Measurements from ENCODE around the gene TNKS1BP1.
"Not testable (repeated sequence)": the region's sequence is repeated elsewhere in the genome, so short reads cannot be mapped to it uniquely, and the experiment has no call there.

The TNKS1BP1 gene, protein sequence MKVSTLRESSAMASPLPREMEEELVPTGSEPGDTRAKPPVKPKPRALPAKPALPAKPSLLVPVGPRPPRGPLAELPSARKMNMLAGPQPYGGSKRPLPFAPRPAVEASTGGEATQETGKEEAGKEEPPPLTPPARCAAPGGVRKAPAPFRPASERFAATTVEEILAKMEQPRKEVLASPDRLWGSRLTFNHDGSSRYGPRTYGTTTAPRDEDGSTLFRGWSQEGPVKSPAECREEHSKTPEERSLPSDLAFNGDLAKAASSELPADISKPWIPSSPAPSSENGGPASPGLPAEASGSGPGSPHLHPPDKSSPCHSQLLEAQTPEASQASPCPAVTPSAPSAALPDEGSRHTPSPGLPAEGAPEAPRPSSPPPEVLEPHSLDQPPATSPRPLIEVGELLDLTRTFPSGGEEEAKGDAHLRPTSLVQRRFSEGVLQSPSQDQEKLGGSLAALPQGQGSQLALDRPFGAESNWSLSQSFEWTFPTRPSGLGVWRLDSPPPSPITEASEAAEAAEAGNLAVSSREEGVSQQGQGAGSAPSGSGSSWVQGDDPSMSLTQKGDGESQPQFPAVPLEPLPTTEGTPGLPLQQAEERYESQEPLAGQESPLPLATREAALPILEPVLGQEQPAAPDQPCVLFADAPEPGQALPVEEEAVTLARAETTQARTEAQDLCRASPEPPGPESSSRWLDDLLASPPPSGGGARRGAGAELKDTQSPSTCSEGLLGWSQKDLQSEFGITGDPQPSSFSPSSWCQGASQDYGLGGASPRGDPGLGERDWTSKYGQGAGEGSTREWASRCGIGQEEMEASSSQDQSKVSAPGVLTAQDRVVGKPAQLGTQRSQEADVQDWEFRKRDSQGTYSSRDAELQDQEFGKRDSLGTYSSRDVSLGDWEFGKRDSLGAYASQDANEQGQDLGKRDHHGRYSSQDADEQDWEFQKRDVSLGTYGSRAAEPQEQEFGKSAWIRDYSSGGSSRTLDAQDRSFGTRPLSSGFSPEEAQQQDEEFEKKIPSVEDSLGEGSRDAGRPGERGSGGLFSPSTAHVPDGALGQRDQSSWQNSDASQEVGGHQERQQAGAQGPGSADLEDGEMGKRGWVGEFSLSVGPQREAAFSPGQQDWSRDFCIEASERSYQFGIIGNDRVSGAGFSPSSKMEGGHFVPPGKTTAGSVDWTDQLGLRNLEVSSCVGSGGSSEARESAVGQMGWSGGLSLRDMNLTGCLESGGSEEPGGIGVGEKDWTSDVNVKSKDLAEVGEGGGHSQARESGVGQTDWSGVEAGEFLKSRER (N-terminal part only)

DNA sequence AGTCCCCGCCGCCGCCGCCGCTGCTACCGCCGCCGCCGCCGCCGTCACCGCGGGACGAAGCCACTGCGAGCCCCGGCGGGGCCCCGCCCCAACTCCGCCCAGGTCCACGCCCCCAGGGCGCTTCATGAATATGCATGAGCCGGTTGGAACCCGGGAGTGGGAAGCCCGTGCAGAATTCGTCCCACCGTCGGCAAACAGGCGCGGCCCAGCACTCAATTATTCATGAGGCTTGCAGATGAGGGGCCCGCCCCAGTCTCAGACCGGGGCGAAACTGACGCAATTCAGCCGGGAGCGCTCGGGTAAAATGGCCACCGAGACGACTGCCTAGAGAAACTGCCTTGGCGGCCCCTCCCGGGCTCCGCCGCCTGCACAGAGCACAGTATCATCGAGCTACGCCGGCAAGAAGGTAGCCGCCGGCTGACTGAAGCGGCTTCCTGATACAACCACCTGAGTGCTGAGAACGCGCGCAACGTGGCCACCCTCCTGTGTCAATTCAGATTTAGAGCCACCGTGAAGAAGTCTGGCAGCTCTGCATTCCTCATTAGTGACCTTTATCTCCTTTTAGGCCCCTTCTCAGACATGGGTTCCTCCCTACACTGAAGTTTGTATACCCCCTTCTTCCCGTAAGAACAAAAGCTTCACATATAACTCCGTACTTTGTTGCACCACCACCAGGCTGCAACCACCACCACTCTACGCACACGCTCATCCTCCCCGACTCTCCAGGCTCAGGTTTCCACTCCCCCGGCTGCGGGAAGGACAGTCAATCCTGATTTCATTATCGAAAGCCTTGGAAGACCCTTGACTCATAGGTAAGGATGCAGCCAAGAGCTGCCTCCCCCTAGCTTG is at the start of gene TNKS1BP1:
Gene TNKS1BP1 (minus strand): TSS at position 67 of the 849 bp plus-strand sequence. CDS start 3,067 bp downstream, outside the sequence.
- peak; percentile 98 for DNase-seq (ENCODE audit: low spot score)

DNA sequence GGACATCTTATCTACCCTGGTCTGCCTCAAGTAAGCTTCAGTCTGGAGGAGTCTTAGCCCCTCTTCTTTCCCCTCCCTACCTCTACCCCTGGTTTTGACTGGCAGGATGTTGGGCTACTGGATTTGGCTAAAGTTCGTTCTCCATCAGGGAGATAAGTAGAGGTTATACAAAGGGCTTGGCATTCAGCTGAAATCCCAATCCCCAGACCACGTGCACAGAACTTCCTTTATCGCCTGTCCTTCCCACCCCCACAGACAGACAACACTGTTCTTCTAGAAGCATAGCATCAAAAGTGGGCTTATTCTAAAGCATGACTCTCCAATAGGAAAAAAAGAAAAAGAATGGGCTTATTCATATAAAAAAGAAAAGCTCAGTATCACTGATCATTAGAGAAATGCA is 48.4 kb upstream of the TNKS1BP1 start:
- DNase-seq (ENCODE audit: low spot score): no peak

DNA sequence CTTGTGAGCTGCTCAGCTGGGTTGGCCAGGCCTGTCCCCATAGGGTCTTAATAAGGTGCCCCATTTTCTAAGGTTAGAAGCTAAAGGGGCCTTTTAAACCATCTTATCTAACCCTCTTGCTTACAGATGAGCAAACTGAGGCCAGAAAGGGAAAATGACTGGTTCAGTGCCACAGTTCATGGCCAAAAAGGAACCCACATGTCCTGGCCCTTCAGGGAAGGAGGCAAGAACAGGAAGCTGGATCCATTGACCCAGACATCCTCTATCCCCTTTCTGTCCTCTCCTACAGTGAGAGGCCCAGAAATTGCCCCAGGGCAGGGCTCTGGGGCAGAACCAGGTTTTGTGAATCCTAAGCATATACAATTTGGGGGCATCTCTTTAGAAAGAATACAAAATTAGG is 46.2 kb upstream of the TNKS1BP1 start:
- DNase-seq (ENCODE audit: low spot score): no peak

DNA sequence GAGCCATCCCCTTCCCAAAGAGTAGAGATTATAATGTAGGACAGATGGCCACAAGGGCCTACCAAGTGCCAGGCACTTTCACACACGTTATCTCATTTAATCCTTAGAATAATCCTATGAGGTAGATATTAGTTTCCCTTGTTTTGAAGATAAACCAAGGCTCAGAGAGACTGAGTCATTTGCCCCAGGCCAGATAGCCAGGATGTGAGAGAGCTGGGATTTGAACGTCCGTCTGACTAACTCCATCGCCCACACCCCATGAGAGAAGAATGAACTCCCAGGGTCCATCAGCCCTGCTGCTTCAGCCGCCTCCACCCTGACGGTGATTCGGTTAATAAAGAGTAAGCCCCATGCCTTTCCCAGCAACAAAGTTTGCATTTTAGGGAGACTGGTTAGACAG is 45.5 kb upstream of the TNKS1BP1 start:
- no peak for DNase-seq (ENCODE audit: low spot score)

DNA sequence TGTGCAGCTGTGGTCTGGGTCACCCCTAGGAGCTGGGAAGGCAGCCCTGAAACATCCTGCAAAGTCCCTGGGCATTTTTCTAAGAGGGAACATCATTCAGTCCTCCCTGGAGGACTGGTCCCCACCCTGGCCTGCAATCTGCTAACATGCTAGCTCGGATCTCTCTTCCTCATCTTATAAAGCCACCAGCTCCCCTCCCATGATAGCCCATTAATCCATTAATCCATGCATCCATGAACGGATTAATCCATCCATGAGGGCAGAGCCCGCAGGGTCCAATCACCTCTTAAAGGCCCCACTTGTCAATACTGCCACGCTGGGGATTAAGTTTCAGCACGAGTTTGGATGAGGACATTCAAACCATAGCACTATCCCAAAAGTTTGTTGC is 44.1 kb upstream of the TNKS1BP1 start:
- no peak for DNase-seq (ENCODE audit: low spot score)

DNA sequence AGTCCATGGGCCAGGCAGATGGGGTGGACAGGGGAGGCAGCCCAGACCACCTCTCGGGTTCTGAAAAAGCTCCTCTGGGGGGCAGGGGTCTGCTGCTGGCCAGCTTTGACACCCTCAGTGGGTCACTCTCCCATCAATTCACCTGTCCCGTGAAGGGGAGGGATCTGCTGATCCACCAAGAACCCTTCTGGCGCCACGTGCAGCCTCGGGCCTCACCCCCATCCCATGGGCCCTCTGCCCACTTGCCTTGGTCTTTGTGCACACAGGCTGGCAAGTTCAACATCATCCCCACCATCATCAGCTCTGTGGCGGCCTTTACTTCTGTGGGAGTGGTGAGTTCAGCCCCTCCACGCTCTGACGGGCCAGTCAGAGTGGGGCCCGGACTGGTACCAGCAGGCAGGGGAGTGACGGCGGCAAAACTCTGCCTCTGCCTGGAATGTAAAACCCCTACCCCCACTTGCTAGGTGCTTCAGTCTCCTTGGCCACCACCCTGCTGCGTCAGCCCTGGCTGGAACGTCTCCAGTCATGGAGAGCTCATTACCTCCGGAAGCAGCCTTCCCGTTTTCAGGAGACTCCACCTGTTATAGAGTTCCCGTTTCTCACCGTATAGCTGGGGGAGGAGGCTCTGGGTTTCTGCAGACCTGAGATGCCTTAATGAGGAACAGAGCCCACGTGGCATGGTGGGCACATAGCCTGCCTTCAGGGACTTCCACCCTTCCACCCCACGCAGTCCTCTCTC is 43.5 kb upstream of the TNKS1BP1 start:
- no peak for DNase-seq (ENCODE audit: low spot score)

DNA sequence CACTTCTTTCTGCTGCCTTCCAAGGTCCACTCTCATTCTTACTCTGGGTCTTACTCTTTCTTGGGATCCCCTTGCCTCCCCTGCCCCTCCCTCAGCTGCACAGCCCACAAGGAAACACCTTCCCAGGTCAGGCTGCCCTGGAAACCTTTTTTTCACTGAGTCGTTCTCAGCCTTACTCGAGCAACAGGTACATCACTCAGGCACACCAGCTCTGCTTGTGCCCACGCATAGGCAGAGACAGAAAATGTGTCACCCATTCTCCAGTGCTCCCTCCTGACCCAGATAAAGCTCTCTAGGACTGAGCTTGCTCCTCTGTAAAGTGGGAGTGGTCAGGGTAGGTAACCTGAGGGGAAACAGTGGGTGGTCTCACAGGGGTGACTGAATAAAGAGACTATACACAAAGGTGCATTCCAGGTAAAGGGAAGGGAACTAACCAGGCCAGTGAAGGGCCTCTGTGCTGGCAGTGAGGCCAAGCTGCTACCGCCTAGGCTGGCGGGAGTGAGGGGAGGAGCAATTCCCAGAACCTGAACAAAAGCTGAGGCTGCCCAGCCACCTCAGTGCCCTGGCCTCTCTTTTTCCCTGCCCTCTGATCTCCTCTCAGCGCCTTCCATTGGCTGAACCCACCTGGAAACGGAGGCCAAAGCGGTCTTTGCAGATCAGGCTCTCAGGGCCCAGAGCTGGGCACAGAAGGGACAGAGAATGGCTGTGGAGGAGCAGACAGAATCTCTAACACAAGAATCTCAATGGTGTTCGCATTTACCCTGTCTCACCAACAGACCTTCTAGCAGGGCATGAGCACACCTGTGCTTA is 40.3 kb upstream of the TNKS1BP1 start:
- DNase-seq (ENCODE audit: low spot score): no peak

DNA sequence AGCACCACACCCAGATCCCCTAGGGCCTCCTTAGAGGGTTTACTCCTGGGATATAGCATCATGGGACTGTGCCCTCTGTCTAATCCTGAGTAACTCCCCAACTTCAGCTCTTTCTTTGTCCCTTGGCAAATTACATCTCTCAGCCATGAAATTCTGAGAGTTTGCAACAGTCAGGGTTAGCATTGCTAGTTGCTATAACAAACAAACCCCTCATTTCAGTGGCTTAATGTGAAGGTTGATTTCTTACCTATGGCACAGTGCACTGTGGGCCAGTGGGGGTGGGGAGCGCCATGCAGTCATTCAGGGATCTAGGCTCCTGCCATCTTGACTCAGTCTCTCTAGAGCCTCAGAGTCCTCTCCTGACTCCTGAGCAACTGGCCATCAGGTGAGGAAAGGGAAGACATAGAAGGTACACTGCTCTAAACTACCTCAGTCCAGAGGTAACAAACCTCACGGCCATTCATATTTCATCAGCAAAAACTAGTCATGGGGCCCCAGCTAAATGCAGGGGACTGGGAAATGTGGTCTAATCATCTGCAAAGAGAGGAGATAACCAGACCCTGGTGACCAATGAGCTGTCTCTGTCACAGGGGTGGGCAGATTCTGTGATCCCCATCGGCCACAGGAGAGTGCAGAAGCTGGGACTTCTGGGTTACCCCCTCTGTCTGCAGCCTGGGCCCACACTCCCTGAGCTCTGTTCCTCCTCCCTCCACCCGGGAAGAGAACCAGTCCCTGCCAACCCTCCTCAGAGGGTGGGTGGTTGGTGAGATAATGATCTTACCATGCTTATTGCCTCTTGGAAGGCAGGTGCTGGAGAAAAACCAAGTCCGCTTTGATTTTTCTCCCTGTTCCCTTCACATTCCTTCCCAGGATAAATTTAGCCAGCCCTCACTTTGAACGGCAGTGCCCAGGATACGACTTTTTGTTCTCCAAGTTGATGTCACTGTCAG is 38.7 kb upstream of the TNKS1BP1 start:
- no peak for DNase-seq (ENCODE audit: low spot score)

DNA sequence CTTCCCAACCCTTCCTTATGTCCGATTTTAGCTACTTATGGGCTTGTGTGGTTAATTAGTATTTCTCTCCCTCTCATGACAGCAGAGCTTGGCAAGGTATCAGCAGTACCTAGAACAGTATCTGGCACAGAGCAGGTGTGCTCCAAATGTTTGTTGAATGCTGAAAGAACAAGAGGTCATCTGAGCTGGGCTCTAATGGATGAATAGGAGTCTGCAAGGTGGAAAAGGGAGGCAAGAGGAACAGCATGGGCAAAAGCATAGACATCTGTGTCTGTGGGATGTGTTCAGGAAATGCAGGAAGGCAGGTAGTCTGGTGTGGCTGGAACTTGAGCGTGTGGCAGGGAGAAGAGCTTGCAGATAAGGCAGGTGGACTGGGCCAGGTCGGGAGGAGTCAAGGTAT is 37.2 kb upstream of the TNKS1BP1 start:
- no peak for DNase-seq (ENCODE audit: low spot score)

DNA sequence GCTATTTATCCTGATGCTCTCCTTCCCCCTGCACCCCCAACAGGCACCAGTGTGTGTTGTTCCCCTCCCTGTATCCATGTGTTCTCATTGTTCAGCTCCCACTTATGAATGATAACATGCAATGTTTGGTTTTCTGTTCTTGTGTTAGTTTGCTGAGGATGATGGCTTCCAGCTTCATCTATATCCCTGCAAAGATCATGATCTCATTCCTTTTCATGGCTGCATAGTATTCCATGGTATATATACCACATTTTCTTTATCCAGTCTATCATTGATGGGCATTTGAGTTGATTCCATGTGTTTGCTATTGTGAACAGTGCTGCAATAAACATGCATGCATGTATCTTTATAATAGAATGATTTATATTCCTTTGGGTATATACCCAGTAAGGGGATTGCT is 36.7 kb upstream of the TNKS1BP1 start:
- DNase-seq (ENCODE audit: low spot score): not testable (repeated sequence)

DNA sequence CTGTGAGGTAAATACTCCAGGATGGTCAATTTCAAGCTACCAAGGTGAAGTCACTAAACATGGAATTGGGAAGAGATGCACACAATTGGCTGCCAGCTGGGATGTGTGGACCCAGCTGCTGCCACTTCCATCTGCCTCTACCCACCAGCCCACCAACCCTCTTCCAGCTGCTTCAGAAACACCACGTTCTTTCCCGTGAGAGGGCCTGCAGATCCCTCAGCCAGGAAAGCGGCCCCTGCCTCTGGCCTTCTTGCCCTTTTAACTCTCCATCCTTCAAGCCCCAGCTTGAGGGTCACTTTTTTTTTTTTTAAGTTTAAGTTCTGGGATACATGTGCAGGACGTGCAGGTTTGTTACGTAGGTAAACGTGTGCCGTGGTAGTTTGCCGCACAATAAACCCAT is 36.2 kb upstream of the TNKS1BP1 start:
- no peak for DNase-seq (ENCODE audit: low spot score)

DNA sequence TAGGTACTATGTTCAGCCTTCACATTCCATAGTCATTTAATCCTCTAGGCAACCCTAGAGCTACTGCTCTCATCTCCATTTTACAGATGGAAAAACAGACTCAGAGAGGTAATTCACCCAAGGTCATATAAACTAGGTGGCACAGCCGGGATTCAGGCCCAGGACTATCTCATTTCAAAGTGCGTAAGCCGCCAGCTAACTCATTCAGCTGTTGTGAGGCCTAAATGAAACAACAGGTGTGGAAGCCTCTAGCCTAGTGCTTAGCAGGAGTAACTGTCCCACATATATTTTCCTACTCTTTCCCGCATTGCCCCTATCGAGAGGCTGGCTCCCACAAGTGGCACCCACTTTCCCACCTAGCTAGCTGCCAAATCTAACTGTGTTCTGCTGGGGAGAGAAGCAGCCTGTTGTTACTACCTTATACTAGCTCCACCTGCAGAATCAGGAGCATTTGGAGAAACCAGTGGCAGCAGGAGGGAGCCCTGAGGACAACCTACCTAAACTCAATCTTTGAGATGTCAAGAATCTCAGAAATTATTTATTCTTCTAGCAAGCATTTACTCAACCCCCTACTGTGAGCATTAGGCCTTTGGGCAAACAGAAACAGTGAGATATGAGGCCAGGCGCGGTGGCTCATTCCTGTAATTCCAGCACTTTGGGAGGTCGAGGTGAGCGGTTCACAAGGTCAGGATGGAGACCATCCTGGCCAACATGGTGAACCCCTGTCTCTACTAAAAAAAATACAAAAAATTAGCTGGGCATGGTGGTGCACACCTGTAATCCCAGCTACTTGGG is 35.3 kb upstream of the TNKS1BP1 start:
- DNase-seq (ENCODE audit: low spot score): no peak

DNA sequence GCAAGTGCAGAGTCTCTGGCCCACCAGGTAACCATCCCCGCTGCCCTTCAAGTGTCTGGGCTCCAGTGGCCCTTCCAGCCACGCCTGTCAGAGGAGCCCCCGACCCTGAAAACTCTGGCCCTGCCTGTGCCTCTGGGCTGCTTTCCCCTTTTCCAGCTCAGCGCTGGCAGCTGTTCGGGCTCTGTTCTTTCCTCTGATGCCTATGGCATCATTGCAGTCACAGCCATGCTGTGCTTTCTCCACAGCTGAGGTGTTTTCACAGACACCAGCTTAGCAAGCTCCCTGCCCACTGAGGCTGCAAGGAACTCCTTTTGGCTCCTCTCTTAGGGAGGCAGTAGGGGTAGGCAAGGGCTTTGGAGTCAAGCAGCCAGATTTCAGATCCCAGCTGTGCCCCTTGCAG is 34.6 kb upstream of the TNKS1BP1 start:
- no peak for DNase-seq (ENCODE audit: low spot score)

DNA sequence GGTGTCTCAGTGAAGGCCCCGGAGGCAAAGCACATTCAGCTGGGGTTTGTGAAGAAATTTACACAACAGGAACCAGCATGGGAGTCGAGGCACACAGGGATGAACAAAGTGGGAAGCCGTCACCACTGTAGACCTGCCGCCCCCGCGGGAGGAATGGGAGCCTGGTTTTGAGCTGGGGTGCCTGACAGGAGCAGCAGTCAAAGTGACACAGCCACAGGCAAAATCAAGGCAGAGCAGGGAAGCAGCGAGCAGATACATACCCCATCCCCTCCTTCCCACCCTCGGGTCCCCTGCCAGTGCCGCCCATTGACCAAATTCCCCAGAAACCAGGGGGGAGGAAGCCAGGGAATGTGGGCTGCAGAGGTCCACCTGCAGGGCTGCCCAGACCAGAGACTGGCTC is 34.2 kb upstream of the TNKS1BP1 start:
- DNase-seq (ENCODE audit: low spot score): no peak

DNA sequence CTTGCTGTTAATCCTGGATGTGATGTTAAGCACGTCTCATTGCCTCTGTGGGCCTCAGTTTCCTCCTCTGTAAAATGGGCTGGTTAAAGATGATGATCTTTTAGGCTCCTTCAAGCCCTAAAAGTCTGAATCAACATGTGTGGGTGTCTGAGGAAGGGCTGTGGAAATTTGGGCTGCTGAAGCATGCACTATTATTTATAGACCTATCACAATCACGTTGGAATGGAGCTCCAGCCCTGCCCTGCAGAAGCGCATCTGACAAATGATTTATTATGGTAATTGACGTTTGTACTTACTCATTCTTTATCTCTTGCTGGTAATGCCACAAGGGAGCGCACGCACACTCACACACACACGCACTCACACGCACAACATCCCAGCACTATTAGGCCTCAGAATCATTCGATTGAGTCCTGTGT is 33.8 kb upstream of the TNKS1BP1 start:
- no peak for DNase-seq (ENCODE audit: low spot score)

DNA sequence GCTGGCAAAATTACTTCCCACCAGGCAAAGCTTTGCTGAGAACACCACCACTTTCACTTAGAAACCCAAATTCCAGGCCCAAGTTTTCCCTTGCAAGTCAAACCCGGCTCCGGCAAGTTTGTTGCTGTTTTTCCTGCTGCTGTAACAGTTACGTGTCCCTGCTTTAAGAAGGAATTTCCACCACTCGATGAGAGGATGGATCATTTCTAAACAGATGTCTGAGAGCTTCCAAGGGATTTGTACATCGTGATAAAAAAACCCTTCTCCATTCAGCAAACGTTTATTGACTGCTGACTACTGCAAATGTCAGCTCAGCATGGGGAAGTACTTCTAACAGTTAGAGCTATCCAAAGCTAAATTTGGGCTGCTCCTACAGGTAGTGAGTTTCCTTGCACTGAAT is 33.1 kb upstream of the TNKS1BP1 start:
- DNase-seq (ENCODE audit: low spot score): no peak

DNA sequence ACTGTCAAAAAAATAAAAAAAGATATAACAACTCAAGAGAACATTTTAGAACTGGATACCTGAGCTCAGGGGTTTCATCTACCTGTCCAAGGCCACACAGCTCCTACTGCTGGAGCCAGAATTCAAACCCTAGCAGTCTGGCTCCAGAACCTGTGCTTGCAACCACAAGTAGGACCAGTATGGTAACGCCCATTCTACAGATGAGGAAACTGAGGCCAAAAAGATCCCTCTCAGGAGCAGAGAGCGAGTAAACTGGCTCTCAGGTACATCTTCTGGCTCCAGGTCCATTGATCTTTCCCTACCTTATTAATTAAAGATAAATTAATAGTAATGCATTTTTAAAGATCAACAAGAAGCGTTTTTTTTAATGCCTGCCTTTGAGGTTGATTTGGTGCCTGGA is 32.6 kb upstream of the TNKS1BP1 start:
- DNase-seq (ENCODE audit: low spot score): no peak

DNA sequence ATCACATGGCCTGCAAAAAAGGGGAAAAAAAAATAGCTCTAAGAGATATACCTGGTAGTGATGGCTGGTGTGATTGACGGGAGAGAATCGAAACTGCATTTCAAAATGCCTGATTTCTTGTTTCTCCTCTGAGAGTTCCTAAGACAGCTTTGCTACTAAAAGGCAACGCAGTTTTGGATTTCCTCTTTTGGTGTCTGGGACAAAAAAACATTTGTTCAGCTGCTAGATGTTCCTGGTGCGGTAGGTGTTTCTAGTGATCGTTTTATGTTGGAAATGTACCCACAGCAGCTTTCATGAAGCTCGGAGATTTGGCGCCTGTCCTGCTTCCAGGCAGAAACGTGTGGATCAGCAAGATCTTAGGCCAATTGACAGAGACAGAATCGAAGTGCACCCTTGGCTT is 31.5 kb upstream of the TNKS1BP1 start:
- DNase-seq (ENCODE audit: low spot score): no peak
